ENCODE results near the gene PARPBP. TPM values are rescaled to one million over a fixed set of nuclear protein-coding genes. Genes with fewer than 3 reads are reported as not detected.

PARPBP gene
- total RNA-seq, 1 experiment from 2014 or later: 28.2 TPM

DNA sequence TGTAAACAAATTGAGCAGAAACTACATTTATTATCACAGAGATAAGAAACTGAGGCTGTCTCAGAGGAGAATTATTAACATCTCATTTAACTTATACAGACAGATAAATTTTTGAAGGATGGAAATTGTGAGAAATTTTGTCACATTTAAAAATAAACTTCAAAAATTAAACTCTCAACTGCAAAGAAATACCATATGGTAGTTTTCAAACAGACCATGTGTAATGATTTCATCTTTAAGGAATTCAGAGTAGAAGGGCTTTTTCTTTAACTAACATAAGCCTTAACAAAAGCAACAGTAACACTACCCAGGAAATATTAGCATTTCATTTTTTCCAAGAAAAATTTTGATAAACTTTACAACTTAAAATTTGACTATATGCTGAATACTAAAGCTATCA, 26.7 kb upstream of the PARPBP start:
- H3K27me3 Mint-ChIP-seq (ENCODE audit: insufficient read depth, unreplicated experiment): no peaks in the 10 kb centered on the region
- no TSS peak for BruUV-seq (replicated peaks)

DNA sequence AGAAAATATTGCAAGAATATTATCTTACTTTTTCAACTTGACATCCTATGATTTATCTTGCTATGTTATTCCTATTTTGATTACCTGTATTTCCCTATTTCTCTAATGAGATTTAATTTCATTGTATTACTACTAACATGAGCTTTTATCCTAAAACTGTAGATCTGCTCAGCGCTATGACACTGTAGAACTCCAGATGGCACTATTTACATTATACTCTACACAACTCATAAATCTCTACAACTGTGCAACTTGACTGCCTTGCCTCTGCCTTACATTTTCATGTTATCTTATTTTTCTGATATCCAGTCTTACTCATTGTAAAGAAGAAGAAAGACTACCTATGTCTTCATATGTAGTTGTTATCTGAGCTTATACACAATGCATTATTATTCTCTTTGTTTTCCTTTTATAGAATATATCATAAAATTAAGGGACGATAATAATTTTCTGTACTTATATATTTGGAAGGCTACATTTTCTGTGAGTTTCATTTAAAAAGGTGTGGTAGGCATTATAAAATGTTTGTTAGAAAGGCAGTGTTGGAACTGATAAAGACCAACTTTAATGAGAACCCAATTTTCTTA, 24.2 kb upstream of the PARPBP start:
- peak; percentile 44 to 50 for TF ChIP-seq CTCF (IDR thresholded peaks at IDR 0.05; ENCODE audit: insufficient read depth in 1 of 2, low read depth in 1 of 2, low read length in 1 of 2, severe bottlenecking in 1 of 2, unreplicated experiment in 1 of 2)
- no TSS peak for BruUV-seq (replicated peaks)
- POLR2A ChIA-PET: no interaction called here
- Mint-ChIP-seq H3K9me3 (ENCODE audit: unreplicated experiment) (no peaks in the 10 kb centered on the region), H3K4me3 (ENCODE audit: unreplicated experiment) (no peak overlapping the region), H3K27ac (ENCODE audit: unreplicated experiment) (no peak overlapping the region), H3K4me1 (ENCODE audit: low read depth, unreplicated experiment) (no peaks in the 10 kb centered on the region), H3K36me3 (ENCODE audit: insufficient read depth, unreplicated experiment) (peaks cover 19% of the 10 kb centered on the region), H3K27me3 (ENCODE audit: insufficient read depth, unreplicated experiment) (no peaks in the 10 kb centered on the region)
- no peaks in the 10 kb centered on the region for H3K4me1 ChIP-seq
- DNase-seq: peak in 1 of 2 experiments; percentile 12
- H3K36me3 ChIP-seq (ENCODE audit: control insufficient read depth, insufficient read depth, low read length): peaks cover 1% of the 10 kb centered on the region; the same call in 1 of the 2 replicates
- no peaks in the 10 kb centered on the region for H3K9me3 ChIP-seq
- intact Hi-C loops (cut with micrococcal nuclease; ENCODE audit: unreplicated experiment): loop anchor here (1.0 to 5.0 kb wide), 3 partner anchors 155 to 674 kb away; no protein-coding TSS in a partner anchor
- H3K4me3 ChIP-seq (ENCODE audit: low read depth, low read length): no peak overlapping the region
- CTCF ChIA-PET: interaction anchor here (0.5 kb wide), 1 partner anchor 225 kb away, joined by 3 read pairs; no protein-coding TSS in a partner anchor
- H3K27me3 ChIP-seq (replicated peaks; ENCODE audit: control insufficient read depth, insufficient read depth, low read length): no peaks in the 10 kb centered on the region

More for the DNA sequence above, 26.7 kb upstream of the PARPBP start:
- CTCF ChIA-PET: no interaction called here
- Mint-ChIP-seq H3K27ac (ENCODE audit: unreplicated experiment) (no peak overlapping the region), H3K9me3 (ENCODE audit: unreplicated experiment) (no peaks in the 10 kb centered on the region), H3K36me3 (ENCODE audit: insufficient read depth, unreplicated experiment) (peaks cover 18% of the 10 kb centered on the region), H3K4me1 (ENCODE audit: low read depth, unreplicated experiment) (no peaks in the 10 kb centered on the region), H3K4me3 (ENCODE audit: unreplicated experiment) (no peak overlapping the region)
- H3K4me3 ChIP-seq (ENCODE audit: low read depth, low read length): no peak overlapping the region
- H3K9me3 ChIP-seq: no peaks in the 10 kb centered on the region
- no peaks in the 10 kb centered on the region for H3K27me3 ChIP-seq (replicated peaks; ENCODE audit: control insufficient read depth, insufficient read depth, low read length)
- TF ChIP-seq CTCF (IDR thresholded peaks at IDR 0.05; ENCODE audit: insufficient read depth in 1 of 2, low read depth in 1 of 2, low read length in 1 of 2, severe bottlenecking in 1 of 2, unreplicated experiment in 1 of 2): no peak
- intact Hi-C loops (cut with micrococcal nuclease; ENCODE audit: unreplicated experiment): no loop called here
- POLR2A ChIA-PET: no interaction called here
- no peak for DNase-seq
- no peaks in the 10 kb centered on the region for H3K4me1 ChIP-seq
- H3K36me3 ChIP-seq (ENCODE audit: control insufficient read depth, insufficient read depth, low read length): no peaks in the 10 kb centered on the region

DNA sequence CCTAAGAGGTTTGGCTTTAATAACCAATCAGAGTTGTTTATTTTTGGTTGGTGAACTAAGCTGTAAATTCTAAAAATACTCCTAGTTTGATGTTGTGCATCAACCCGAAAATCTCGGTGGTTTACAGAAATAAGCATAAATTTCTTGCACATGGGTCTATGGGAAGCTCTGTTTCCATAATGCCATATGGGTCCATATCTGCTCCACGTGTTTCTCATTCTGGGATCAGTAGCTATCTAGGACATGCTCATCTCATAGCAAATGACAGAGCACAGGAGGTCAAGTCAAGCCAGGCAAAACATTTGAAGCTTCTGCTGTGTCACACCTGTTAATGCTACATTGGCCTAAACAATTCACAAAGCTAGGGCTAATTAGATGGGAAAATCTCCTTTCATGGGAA, 23.1 kb upstream of the PARPBP start:
- no peaks in the 10 kb centered on the region for H3K27me3 ChIP-seq (replicated peaks; ENCODE audit: control insufficient read depth, insufficient read depth, low read length)
- no peak overlapping the region for H3K4me3 ChIP-seq (ENCODE audit: low read depth, low read length)
- Mint-ChIP-seq H3K27ac (ENCODE audit: unreplicated experiment) (no peak overlapping the region), H3K4me3 (ENCODE audit: unreplicated experiment) (no peak overlapping the region), H3K27me3 (ENCODE audit: insufficient read depth, unreplicated experiment) (no peaks in the 10 kb centered on the region), H3K4me1 (ENCODE audit: low read depth, unreplicated experiment) (no peaks in the 10 kb centered on the region), H3K36me3 (ENCODE audit: insufficient read depth, unreplicated experiment) (peaks cover 19% of the 10 kb centered on the region), H3K9me3 (ENCODE audit: unreplicated experiment) (no peaks in the 10 kb centered on the region)
- no peaks in the 10 kb centered on the region for H3K4me1 ChIP-seq
- no peaks in the 10 kb centered on the region for H3K9me3 ChIP-seq
- CTCF ChIA-PET: no interaction called here
- intact Hi-C loops (cut with micrococcal nuclease; ENCODE audit: unreplicated experiment): loop anchor here (5.0 kb wide), 1 partner anchor 645 kb away; no protein-coding TSS in a partner anchor
- no peak for TF ChIP-seq CTCF (IDR thresholded peaks at IDR 0.05; ENCODE audit: insufficient read depth in 1 of 2, low read depth in 1 of 2, low read length in 1 of 2, severe bottlenecking in 1 of 2, unreplicated experiment in 1 of 2)
- peaks cover 1% of the 10 kb centered on the region; the same call in 1 of the 2 replicates for H3K36me3 ChIP-seq (ENCODE audit: control insufficient read depth, insufficient read depth, low read length)
- DNase-seq: no peak
- no TSS peak for BruUV-seq (replicated peaks)
- POLR2A ChIA-PET: no interaction called here
